ENCODE data around the gene XDH.

The XDH gene

DNA sequence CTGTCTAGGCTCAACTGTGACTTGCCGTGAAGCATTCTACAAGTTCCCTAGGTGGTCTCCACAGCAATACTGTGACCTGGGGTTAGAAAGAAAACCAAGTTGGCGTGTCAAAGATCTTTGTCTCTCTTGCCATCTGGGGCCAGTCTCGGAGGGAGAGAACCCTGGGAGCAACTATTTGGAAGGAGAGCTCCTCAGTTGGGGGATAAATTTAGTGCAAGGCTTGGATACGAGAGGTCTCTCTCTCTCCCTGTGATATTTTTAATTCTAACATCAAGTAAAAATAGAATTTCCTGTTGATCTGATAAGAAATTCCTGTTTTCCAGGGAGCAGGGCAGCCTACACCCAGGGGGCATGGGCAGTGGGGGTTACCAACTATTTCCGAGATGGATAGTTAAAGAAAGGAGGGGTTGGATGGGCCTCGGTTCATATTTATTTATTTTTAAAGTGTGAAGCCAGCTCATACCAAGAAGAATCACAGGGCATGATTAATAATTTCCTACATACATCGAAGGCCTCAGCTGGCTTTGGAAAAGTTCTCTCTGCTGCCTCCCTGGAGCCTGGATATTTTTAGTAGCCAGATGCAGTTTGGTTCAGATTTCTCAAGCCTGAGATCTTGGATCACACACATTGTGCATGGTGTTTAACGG is 117.8 kb downstream of the XDH start:
- no peak for DNase-seq
- H3K4me1 ChIP-seq, result no peaks in the 10 kb centered on the region

DNA sequence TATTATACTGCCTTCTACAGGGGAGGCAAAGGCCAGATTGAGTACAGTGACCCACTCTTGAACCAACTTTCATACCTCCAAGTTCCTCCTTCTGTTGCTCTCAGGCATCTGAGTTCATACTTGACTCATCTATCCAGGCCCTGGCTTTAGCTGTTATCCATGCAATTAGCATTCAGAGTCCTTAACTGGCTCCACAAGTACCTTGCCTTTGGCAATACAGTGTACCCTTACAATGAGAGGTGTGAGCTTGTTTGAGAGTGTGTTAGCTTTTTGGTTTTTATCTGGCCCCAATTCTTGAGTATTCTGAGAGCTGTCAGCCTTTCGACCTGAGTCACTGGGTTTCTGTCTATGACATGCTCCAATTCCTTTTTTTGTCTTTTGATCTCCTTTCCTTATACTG is 120.3 kb downstream of the XDH start:
- H3K36me3 ChIP-seq, result no peaks in the 10 kb centered on the region
- H3K4me1 ChIP-seq, result no peaks in the 10 kb centered on the region
- H3K4me3 ChIP-seq (ENCODE audit: low read depth, low read length), result no peak overlapping the region
- no peak for TF ChIP-seq CTCF (IDR thresholded peaks at IDR 0.05; ENCODE audit: low read depth, low read length)
- no peak for DNase-seq
- no peaks in the 10 kb centered on the region for H3K9me3 ChIP-seq
- H3K27me3 ChIP-seq, result no peaks in the 10 kb centered on the region

More for the DNA sequence above, 117.8 kb downstream of the XDH start:
- Histone ChIP-seq H3K9me3 (no peaks in the 10 kb centered on the region), H3K36me3 (no peaks in the 10 kb centered on the region), H3K27me3 (no peaks in the 10 kb centered on the region), H3K4me3 (ENCODE audit: low read depth, low read length) (no peak overlapping the region)
- TF ChIP-seq CTCF (IDR thresholded peaks at IDR 0.05; ENCODE audit: low read depth, low read length), result no peak

DNA sequence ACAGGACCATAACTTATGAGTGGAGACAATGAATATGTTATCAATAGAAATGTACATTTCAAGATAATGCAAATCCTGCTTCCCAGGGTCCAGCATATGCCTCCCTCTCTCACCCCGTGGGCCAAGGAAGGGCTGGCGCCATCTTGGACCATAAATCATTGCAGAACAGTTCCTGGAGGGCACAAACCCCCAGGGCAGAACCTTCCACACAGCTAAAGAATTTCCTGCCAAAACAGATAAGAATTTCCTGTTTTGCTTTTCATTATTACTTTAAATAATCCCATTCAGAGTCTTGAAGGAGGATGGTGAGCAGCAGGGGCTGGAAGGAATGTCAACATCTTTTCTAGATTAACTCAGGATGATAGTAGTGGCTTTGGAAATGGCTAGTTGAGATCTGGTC is 126.9 kb downstream of the XDH start:
- Histone ChIP-seq H3K27me3 (no peaks in the 10 kb centered on the region), H3K9me3 (no peaks in the 10 kb centered on the region), H3K4me3 (ENCODE audit: low read depth, low read length) (no peak overlapping the region), H3K36me3 (no peaks in the 10 kb centered on the region), H3K4me1 (no peaks in the 10 kb centered on the region; the same call in 1 of the 2 replicates)
- no peak for DNase-seq
- TF ChIP-seq CTCF (IDR thresholded peaks at IDR 0.05; ENCODE audit: low read depth, low read length), result no peak

- no peaks in the 10 kb centered on the region for H3K36me3 ChIP-seq
- DNase-seq, result no peak
- no peaks in the 10 kb centered on the region for H3K9me3 ChIP-seq
- no peak for TF ChIP-seq CTCF (IDR thresholded peaks at IDR 0.05; ENCODE audit: low read depth, low read length)
- no peak overlapping the region for H3K4me3 ChIP-seq (ENCODE audit: low read depth, low read length)
- no peaks in the 10 kb centered on the region; the same call in 1 of the 2 replicates for H3K4me1 ChIP-seq
- no peaks in the 10 kb centered on the region for H3K27me3 ChIP-seq
Measured at GRCh38 chr2:31286961-31287550, 127.5 kb downstream of the XDH start.

- no peak for DNase-seq
- TF ChIP-seq CTCF (IDR thresholded peaks at IDR 0.05; ENCODE audit: low read depth, low read length), result no peak
- H3K4me1 ChIP-seq, result no peaks in the 10 kb centered on the region; the same call in 1 of the 2 replicates
- no peak overlapping the region for H3K4me3 ChIP-seq (ENCODE audit: low read depth, low read length)
- no peaks in the 10 kb centered on the region for H3K36me3 ChIP-seq
- H3K9me3 ChIP-seq, result no peaks in the 10 kb centered on the region
- no peaks in the 10 kb centered on the region for H3K27me3 ChIP-seq
Measured at GRCh38 chr2:31286230-31286629, 128.3 kb downstream of the XDH start.

Measured in BE2C (cell line).